Neural cell (in vitro differentiated cells): ENCODE measurements around the gene LCLAT1. TPM values are rescaled to one million over a fixed set of nuclear protein-coding genes. Genes with fewer than 3 reads are reported as not detected.

Source experiments
- H2AFZ ChIP-seq: fragments of 200-600, 300-800 bp; sonication (generic), shearing (Covaris generic); 2 replicates; pipeline ENCODE4 v1.6.0; 2014; ENCODE audit warnings: low read depth, mild to moderate bottlenecking, antibody characterized with exemption, low read length, moderate library complexity
- H3F3A ChIP-seq: fragments of 200-600 bp; shearing (Covaris generic); 2 replicates; pipeline ENCODE4 v1.6.1; 2016; ENCODE audit warnings: mild to moderate bottlenecking, moderate library complexity, mixed read lengths, antibody characterized with exemption, low read length; ENCODE audit not compliant: insufficient read depth, poor library complexity, severe bottlenecking
- H3K27ac ChIP-seq: fragments of 200-600, 300-800 bp; sonication (generic), shearing (Covaris generic); 2 replicates; pipeline ENCODE4 v1.5.1; 2014; ENCODE audit warnings: mild to moderate bottlenecking, low read length, moderate library complexity
- H3K27me3 ChIP-seq: fragments of 300-800, 200-600 bp; sonication (generic), shearing (Covaris generic); 2 replicates; pipeline ENCODE4 v1.6.0; 2014; ENCODE audit warnings: mild to moderate bottlenecking, low read depth, low read length, moderate library complexity; ENCODE audit not compliant: insufficient read depth
- H3K36me3 ChIP-seq: fragments of 300-800, 200-600 bp; sonication (generic), shearing (Covaris generic); 2 replicates; pipeline ENCODE4 v1.5.1; 2014; ENCODE audit warnings: mild to moderate bottlenecking, antibody characterized with exemption, low read length, moderate library complexity; ENCODE audit not compliant: insufficient read depth
- H3K4me2 ChIP-seq: fragments of 300-800, 200-600 bp; sonication (generic), shearing (Covaris generic); 2 replicates; pipeline ENCODE4 v1.6.0; 2014; ENCODE audit warnings: mild to moderate bottlenecking, low read length
- H3K4me3 ChIP-seq: fragments of 300-800, 200-600 bp; sonication (generic), shearing (Covaris generic); 2 replicates; pipeline ENCODE4 v1.5.1; 2014; ENCODE audit warnings: mild to moderate bottlenecking, low read length, moderate library complexity
- H3K79me2 ChIP-seq: fragments of 200-600 bp; shearing (Covaris generic); replicated peaks from 2 replicates; pipeline ENCODE4 v1.6.0; 2014; ENCODE audit warnings: mild to moderate bottlenecking, low read length, moderate library complexity; ENCODE audit not compliant: insufficient read depth
- H3K9ac ChIP-seq: fragments of 300-800, 200-600 bp; sonication (generic), shearing (Covaris generic); 2 replicates; pipeline ENCODE4 v1.6.1; 2016; ENCODE audit warnings: mild to moderate bottlenecking, low read length, mixed read lengths
- H3K9me2 ChIP-seq: fragments of 200-600 bp; shearing (Covaris generic); 2 replicates; pipeline ENCODE4 v1.6.1; 2016; ENCODE audit warnings: mild to moderate bottlenecking, low read length, mixed read lengths; ENCODE audit not compliant: insufficient read depth
- H3K9me3 ChIP-seq: fragments of 200-600, 300-800 bp; sonication (generic), shearing (Covaris generic); 2 replicates; pipeline ENCODE4 v1.6.1; 2016; ENCODE audit warnings: mild to moderate bottlenecking, mixed run types, low read length, moderate library complexity, mixed read lengths
- H4K20me1 ChIP-seq: fragments of 200-600 bp; shearing (Covaris generic); 2 replicates; pipeline ENCODE4 v1.6.1; 2016; ENCODE audit warnings: mild to moderate bottlenecking, mixed run types; ENCODE audit not compliant: insufficient read depth
- CTCF ChIP-seq: fragments of 450-650 bp; IDR thresholded peaks from 2 replicates; pipeline ENCODE4 v1.5.1; 2014; ENCODE audit warnings: antibody characterized with exemption, mild to moderate bottlenecking, moderate library complexity; ENCODE audit not compliant: poor library complexity, severe bottlenecking
- EP300 ChIP-seq: fragments of 450-650 bp; conservative IDR thresholded peaks from 2 replicates; pipeline ENCODE4 v1.6.1; 2014; ENCODE audit warnings: antibody characterized with exemption, mild to moderate bottlenecking, moderate library complexity; ENCODE audit not compliant: poor library complexity, severe bottlenecking
- EZH2 ChIP-seq: fragments of 200-600, 300-800 bp; shearing (Covaris generic), sonication (generic); IDR thresholded peaks from 2 replicates; pipeline ENCODE4 v1.6.1; 2014; ENCODE audit warnings: antibody characterized with exemption, low read length, borderline replicate concordance, mild to moderate bottlenecking; ENCODE audit not compliant: insufficient read depth, poor library complexity, severe bottlenecking
- MXI1 ChIP-seq: fragments of 450-650 bp; conservative IDR thresholded peaks from 2 replicates; pipeline ENCODE4 v1.6.1; 2014; ENCODE audit warnings: antibody characterized with exemption, mild to moderate bottlenecking; ENCODE audit not compliant: poor library complexity, severe bottlenecking
- POLR2AphosphoS5 ChIP-seq: IDR thresholded peaks from 2 replicates; pipeline ENCODE4 v1.6.1; 2012
- RAD21 ChIP-seq: fragments of 450-650 bp; conservative IDR thresholded peaks from 2 replicates; pipeline ENCODE4 v1.6.1; 2014; ENCODE audit warnings: antibody characterized with exemption, mild to moderate bottlenecking, moderate library complexity
- REST ChIP-seq: IDR thresholded peaks from 2 replicates; pipeline ENCODE4 v1.6.1; 2012; ENCODE audit warnings: borderline replicate concordance
- SMC3 ChIP-seq: fragments of 450-650 bp; conservative IDR thresholded peaks from 2 replicates; pipeline ENCODE4 v1.6.1; 2014; ENCODE audit warnings: antibody characterized with exemption, mild to moderate bottlenecking, moderate library complexity; ENCODE audit not compliant: poor library complexity
- TAF1 ChIP-seq: IDR thresholded peaks from 2 replicates; pipeline ENCODE4 v1.6.1; 2012; ENCODE audit warnings: low read depth
- polyA plus RNA-seq: library from polyadenylated mRNA; depleted of rRNA; stranded (reverse); fragments of >200 nt; gene quantifications from 2 replicates; pipeline ENCODE4 v1.2.3, GENCODE V29; 2014

Gene LCLAT1
- polyA plus RNA-seq, 1 donor from 2014 or later = 5.8 TPM

- Histone ChIP-seq H3K27me3 (no peaks in the 10 kb centered on the region), H3K4me3 (no peak overlapping the region), H3K36me3 (no peaks in the 10 kb centered on the region), H3K27ac (no peak overlapping the region), H3K9ac (no peak overlapping the region), H3K9me2 (no peaks in the 10 kb centered on the region), H3K9me3 (no peaks in the 10 kb centered on the region), H3F3A (no peaks in the 10 kb centered on the region), H3K4me2 (no peak overlapping the region), H2AFZ (no peak overlapping the region), H3K79me2 (no peaks in the 10 kb centered on the region), H4K20me1 (no peaks in the 10 kb centered on the region)
- TF ChIP-seq TAF1 (no peak), SMC3 (no peak), MXI1 (no peak), EZH2 (no peak), REST (no peak), RAD21 (no peak), POLR2AphosphoS5 (no peak), CTCF (no peak), EP300 (no peak)
Measured at GRCh38 chr2:30601375-30601774, 154.3 kb downstream of the LCLAT1 start.

GRCh38 chr2:30605197-30605596, 158.2 kb downstream of the LCLAT1 start:
- H3K27me3 ChIP-seq = no peaks in the 10 kb centered on the region
- no peaks in the 10 kb centered on the region for H3K9me2 ChIP-seq
- no peaks in the 10 kb centered on the region for H3F3A ChIP-seq
- TF ChIP-seq RAD21 = no peak
- no peak for TF ChIP-seq POLR2AphosphoS5
- no peak for TF ChIP-seq EZH2
- TF ChIP-seq SMC3 = no peak
- no peak for TF ChIP-seq CTCF
- TF ChIP-seq TAF1 = no peak
- TF ChIP-seq REST = no peak
- TF ChIP-seq EP300 = no peak
- TF ChIP-seq MXI1 = no peak
- H3K79me2 ChIP-seq = no peaks in the 10 kb centered on the region
- no peak overlapping the region for H3K4me3 ChIP-seq
- no peaks in the 10 kb centered on the region for H3K9me3 ChIP-seq
- no peak overlapping the region for H3K27ac ChIP-seq
- no peaks in the 10 kb centered on the region for H3K36me3 ChIP-seq
- no peak overlapping the region for H3K4me2 ChIP-seq
- no peak overlapping the region for H2AFZ ChIP-seq
- no peak overlapping the region for H3K9ac ChIP-seq
- no peaks in the 10 kb centered on the region for H4K20me1 ChIP-seq
